Activated CD8-positive, alpha-beta memory T cell treated with anti-CD3 and anti-CD28 coated beads, Interleukin-2, amount 50 U/mL, for 48 hours (primary cell): ENCODE data around the gene SERPINB8.

Experiments
- DNase-seq: peaks from one replicate; pipeline ENCODE4 v3.0.0-alpha.2; 2020

SERPINB8 gene

GRCh38 chr18:63965716-63966330 is 4.1 kb upstream of the SERPINB8 start:
- no peak for DNase-seq

GRCh38 chr18:63970809-63971205 is 926 bp downstream of the SERPINB8 start:
- DNase-seq = no peak

- DNase-seq = no peak
These were observed 1.6 kb downstream of the SERPINB8 start for GRCh38 chr18:63971320-63972001.

- DNase-seq = no peak
These were observed 2.1 kb downstream of the SERPINB8 start for GRCh38 chr18:63972002-63972376.

GRCh38 chr18:63974991-63975390 is 5.1 kb downstream of the SERPINB8 start:
- no peak for DNase-seq

GRCh38 chr18:63975628-63976027 is 5.7 kb downstream of the SERPINB8 start:
- DNase-seq = no peak

- DNase-seq = no peak
These were observed 7.2 kb downstream of the SERPINB8 start for GRCh38 chr18:63977040-63977439.

- no peak for DNase-seq
These were observed 9.6 kb downstream of the SERPINB8 start for GRCh38 chr18:63979409-63979920.

- no peak for DNase-seq
These were observed 10.1 kb downstream of the SERPINB8 start for GRCh38 chr18:63980027-63980426.

- DNase-seq = no peak
These were observed 11.1 kb downstream of the SERPINB8 start for GRCh38 chr18:63980896-63981460.

GRCh38 chr18:63981719-63982118 is 11.8 kb downstream of the SERPINB8 start:
- no peak for DNase-seq

- DNase-seq = no peak
These were observed 12.5 kb downstream of the SERPINB8 start for GRCh38 chr18:63982361-63982760.

GRCh38 chr18:63986885-63987284 is 17.0 kb downstream of the SERPINB8 start:
- no peak for DNase-seq

- DNase-seq = no peak
These were observed 17.9 kb downstream of the SERPINB8 start for GRCh38 chr18:63987743-63988142.

GRCh38 chr18:63992751-63993150 is 22.9 kb downstream of the SERPINB8 start:
- DNase-seq = no peak

GRCh38 chr18:63994783-63995399 is 25.0 kb downstream of the SERPINB8 start:
- DNase-seq = peak; percentile 78

- DNase-seq = no peak
These were observed 27.2 kb downstream of the SERPINB8 start for GRCh38 chr18:63997041-63997440.

GRCh38 chr18:63997606-63998005 is 27.7 kb downstream of the SERPINB8 start:
- no peak for DNase-seq

GRCh38 chr18:63999871-64000270 is 30.0 kb downstream of the SERPINB8 start:
- DNase-seq = no peak

- DNase-seq = no peak
These were observed 32.7 kb downstream of the SERPINB8 start for GRCh38 chr18:64002581-64002980.

GRCh38 chr18:64009305-64009704 is 39.4 kb downstream of the SERPINB8 start:
- DNase-seq = no peak

- DNase-seq = no peak
These were observed 41.6 kb downstream of the SERPINB8 start for GRCh38 chr18:64011513-64011912.

GRCh38 chr18:64017870-64018269 is 48.0 kb downstream of the SERPINB8 start:
- no peak for DNase-seq
